GM18511 (cell line): ENCODE measurements around the gene HOXC9.

Source experiments
- ATAC-seq: cut with Tn5 transposase; IDR thresholded peaks from one replicate; pipeline ENCODE4 v1.9.1; 2021; ENCODE audit warnings: mild to moderate bottlenecking, moderate library complexity; ENCODE audit not compliant: unreplicated experiment

The HOXC9 gene

GRCh38 chr12:54024581-54025305 is 24.8 kb downstream of the HOXC9 start:
- no peak for ATAC-seq

DNA sequence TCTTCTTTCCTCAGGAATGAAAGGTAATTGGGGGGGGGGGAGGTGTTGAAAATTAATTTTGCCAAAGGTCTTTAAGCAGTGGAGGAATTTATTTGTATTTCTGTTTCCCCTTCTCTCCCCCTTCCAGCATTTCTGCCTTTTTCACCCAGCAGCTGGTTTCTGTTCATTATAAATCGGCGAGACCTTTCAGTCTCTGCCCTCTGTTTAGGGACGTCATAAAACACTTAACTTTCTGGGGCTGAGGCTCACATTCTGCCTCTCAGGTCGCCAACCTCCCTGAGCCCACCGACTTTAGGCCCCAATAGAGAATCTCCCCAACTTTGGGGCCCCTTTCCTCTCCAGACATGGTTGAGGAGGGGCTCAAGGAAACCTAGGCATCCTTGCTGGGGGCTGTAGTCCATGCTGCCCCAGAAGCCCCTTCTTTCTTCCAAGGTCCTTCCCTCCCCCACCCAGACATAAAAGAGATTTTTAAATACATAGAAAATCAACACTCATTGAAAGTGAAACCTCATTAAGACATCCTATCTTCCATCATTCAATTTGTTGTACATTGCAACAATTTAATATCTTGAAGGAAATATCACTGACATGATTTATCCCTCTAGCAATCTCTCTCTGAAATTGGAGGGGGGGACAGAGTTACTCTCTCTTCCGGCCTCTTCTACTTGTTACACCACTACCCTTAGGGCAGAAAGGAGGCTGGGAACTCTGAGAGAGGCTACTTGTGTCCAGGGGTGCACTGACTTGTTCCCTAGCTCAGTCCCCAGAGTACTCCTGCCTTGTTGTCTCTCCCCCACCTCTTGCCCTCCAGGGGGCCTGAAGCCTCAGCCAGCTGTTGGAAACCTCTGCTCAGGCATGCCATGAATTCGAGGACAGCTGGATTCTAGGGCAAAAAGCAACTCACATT is 25.8 kb downstream of the HOXC9 start:
- ATAC-seq: no peak

GRCh38 chr12:54026640-54027441 is 26.9 kb downstream of the HOXC9 start:
- ATAC-seq: no peak

DNA sequence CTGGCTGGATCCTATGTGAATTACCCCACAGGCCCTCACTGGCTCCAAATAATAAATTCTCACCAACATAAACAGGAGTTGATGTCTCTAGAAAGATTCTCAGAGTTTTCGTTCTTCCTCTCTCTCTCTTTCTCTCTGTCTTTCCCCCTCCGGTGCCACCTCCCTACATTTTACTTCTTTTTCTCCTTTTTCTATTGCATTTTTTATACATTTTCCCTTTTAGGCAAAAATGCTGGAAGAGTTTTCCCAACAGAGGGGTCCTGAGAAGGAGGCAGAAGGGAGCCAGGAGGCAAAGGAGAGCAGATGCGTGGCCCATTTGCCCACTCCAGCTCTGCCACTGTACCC is 27.5 kb downstream of the HOXC9 start:
- no peak for ATAC-seq

DNA sequence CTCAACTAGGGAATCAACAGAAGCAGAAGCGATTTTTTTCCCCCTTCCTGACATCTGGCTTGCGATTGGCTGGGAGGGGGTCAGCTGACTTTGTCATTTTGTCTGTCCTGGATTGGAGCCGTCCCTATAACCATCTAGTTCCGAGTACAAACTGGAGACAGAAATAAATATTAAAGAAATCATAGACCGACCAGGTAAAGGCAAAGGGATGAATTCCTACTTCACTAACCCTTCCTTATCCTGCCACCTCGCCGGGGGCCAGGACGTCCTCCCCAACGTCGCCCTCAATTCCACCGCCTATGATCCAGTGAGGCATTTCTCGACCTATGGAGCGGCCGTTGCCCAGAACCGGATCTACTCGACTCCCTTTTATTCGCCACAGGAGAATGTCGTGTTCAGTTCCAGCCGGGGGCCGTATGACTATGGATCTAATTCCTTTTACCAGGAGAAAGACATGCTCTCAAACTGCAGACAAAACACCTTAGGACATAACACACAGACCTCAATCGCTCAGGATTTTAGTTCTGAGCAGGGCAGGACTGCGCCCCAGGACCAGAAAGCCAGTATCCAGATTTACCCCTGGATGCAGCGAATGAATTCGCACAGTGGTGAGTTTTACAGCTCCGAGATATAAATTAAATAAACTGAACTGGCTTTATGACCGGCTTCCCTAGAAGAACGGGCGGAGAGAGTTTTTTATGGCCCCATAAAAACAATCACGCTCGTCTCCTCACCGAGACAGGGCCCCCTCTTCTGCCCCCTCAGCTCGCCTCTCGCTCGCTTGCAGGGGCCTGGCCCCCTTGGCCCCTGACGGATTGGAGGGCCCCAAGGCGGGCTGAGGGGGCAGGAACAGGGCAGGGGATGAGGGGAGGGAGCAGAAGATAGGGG is 28.6 kb downstream of the HOXC9 start, which contains the start of gene HOXC6:
Gene HOXC6 (plus strand): TSS at position 127 of the 888 bp plus-strand sequence. CDS start 82 bp downstream, at position 209.
- ATAC-seq: no peak

DNA sequence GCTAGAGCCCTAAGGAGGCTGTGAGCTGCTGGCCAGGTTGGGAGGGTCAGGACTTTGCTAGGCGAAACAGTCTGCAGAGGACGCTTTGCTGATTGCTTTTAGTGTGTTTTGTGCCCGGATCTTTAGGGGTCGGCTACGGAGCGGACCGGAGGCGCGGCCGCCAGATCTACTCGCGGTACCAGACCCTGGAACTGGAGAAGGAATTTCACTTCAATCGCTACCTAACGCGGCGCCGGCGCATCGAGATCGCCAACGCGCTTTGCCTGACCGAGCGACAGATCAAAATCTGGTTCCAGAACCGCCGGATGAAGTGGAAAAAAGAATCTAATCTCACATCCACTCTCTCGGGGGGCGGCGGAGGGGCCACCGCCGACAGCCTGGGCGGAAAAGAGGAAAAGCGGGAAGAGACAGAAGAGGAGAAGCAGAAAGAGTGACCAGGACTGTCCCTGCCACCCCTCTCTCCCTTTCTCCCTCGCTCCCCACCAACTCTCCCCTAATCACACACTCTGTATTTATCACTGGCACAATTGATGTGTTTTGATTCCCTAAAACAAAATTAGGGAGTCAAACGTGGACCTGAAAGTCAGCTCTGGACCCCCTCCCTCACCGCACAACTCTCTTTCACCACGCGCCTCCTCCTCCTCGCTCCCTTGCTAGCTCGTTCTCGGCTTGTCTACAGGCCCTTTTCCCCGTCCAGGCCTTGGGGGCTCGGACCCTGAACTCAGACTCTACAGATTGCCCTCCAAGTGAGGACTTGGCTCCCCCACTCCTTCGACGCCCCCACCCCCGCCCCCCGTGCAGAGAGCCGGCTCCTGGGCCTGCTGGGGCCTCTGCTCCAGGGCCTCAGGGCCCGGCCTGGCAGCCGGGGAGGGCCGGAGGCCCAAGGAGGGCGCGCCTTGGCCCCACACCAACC is 29.8 kb downstream of the HOXC9 start:
- no peak for ATAC-seq

DNA sequence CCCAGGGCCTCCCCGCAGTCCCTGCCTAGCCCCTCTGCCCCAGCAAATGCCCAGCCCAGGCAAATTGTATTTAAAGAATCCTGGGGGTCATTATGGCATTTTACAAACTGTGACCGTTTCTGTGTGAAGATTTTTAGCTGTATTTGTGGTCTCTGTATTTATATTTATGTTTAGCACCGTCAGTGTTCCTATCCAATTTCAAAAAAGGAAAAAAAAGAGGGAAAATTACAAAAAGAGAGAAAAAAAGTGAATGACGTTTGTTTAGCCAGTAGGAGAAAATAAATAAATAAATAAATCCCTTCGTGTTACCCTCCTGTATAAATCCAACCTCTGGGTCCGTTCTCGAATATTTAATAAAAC is 30.5 kb downstream of the HOXC9 start:
- ATAC-seq: no peak

- ATAC-seq: no peak
Observed at GRCh38 chr12:54030889-54031471, 31.0 kb downstream of the HOXC9 start.

DNA sequence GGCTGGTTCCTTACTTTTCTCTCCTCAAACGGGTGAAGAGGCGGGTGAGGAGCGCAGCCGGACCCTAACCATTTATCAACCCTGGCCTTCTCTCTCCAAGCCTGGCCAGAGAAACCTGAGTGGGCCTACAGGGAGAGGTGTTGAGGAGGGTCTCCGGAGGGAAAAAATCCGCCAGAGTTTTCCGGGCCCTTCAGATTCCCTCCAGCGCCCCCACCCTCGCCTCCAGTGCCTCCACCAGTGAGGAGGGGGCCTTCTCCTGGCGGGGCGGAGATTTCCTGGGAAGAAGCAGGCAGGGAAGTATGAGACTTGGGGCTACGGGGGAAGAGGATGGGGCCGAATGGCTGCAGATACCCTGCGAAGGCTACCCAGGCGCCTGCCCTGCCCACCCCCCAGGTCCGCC is 31.5 kb downstream of the HOXC9 start:
- no peak for ATAC-seq

DNA sequence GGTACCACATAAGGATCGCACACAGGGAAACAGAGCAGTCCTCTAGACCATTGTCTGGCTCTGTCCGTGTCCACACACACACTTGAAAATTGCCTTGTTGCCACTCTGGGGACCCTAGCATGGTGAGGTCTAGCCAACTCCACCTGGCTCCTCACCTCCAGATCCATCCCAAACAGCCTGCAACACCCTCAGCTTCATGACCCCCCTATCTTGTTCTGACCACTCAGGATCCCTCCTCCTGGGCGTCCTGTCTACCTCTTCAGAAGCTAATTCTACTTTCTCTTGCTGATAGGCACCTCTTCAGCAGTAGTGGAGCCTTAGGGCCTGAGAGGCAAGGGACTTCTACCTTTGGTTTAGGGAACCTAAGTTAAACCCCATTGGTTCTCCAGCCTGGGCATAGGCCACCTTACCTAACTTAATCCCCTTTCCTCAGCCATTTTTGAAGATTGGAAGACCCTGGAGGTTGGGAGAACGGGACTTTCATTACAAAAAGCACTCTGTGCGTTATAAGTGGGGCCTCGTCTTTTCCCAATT is 32.2 kb downstream of the HOXC9 start:
- ATAC-seq: no peak

GRCh38 chr12:54032627-54033100 is 32.7 kb downstream of the HOXC9 start, which contains the start of gene HOXC5:
HOXC5 (plus strand) TSS chr12:54033050; CDS start chr12:54033123, 73 bp downstream.
- no peak for ATAC-seq

GRCh38 chr12:54033106-54033979 is 33.4 kb downstream of the HOXC9 start:
- no peak for ATAC-seq

GRCh38 chr12:54033980-54034784 is 34.2 kb downstream of the HOXC9 start:
- ATAC-seq: no peak

GRCh38 chr12:54034785-54035310 is 34.9 kb downstream of the HOXC9 start:
- ATAC-seq: no peak

DNA sequence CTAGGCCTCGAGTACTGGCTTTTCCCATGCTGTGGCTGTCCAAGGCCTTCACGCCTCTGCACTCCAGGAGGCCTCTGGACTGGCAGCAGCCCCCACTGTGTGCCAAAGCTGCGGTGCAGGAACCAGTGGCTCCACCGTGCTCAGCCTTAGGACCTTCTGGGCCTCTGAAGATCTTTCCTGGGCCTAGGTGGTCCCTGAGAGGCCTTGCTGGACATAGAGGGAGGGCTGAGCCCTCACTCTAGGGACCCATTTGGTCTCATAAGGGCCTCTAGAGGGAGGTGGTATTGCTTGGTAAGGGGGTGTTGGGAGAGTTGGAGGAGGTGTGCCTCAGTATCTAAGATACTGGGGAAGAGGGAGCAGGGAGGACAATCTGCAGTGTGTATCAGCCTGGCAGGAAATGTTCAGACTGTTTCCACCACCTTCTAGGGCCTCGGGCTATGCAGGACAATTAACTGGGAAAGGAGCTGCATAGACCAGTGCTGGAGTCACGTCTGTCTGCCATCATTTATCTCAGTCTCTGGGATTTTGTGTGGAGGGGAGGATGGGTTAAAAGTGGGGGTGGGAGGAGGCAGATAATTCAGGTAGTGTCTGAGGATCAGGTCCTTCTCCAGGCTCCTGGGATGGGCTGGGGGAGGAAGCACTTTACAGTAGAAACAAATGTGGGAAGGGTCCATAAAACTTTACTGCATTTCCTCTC is 35.8 kb downstream of the HOXC9 start:
- no peak for ATAC-seq
